NCI-H1436 (cell line): ENCODE data around the gene RGL1.
"Not testable (repeated sequence)": the region's sequence is repeated elsewhere in the genome, so short reads cannot be mapped to it uniquely, and the experiment has no call there.

ENCODE experiments used
- DNase-seq: peaks from one replicate; lab custom pipeline; 2025; lab: John Stamatoyannopoulos, UW

Gene RGL1

GRCh38 chr1:183785921-183786320 is 19.0 kb upstream of the RGL1 start:
- DNase-seq, result not testable (repeated sequence)

GRCh38 chr1:183787704-183788103 is 17.2 kb upstream of the RGL1 start:
- DNase-seq, result no peak

GRCh38 chr1:183791319-183791718 is 13.6 kb upstream of the RGL1 start:
- DNase-seq, result no peak

- DNase-seq, result no peak
Measured at GRCh38 chr1:183792300-183792699, 12.6 kb upstream of the RGL1 start.

- DNase-seq, result no peak
Measured at GRCh38 chr1:183794088-183794487, 10.8 kb upstream of the RGL1 start.

GRCh38 chr1:183800449-183800848 is 4.5 kb upstream of the RGL1 start:
- DNase-seq, result no peak

GRCh38 chr1:183801649-183802048 is 3.3 kb upstream of the RGL1 start:
- no peak for DNase-seq

- no peak for DNase-seq
Measured at GRCh38 chr1:183804387-183804786, 533 bp upstream of the RGL1 start.

GRCh38 chr1:183806125-183806524 is 1.2 kb downstream of the RGL1 start:
- no peak for DNase-seq

- DNase-seq, result no peak
Measured at GRCh38 chr1:183806675-183807074, 1.8 kb downstream of the RGL1 start.

- DNase-seq, result no peak
Measured at GRCh38 chr1:183807549-183808168, 2.7 kb downstream of the RGL1 start.

- DNase-seq, result no peak
Measured at GRCh38 chr1:183808296-183809027, 3.5 kb downstream of the RGL1 start.

GRCh38 chr1:183810121-183810520 is 5.2 kb downstream of the RGL1 start:
- DNase-seq, result no peak

- DNase-seq, result no peak
Measured at GRCh38 chr1:183810756-183811544, 6.0 kb downstream of the RGL1 start.

GRCh38 chr1:183812128-183812527 is 7.2 kb downstream of the RGL1 start:
- DNase-seq, result no peak

GRCh38 chr1:183812686-183813569 is 8.0 kb downstream of the RGL1 start:
- no peak for DNase-seq

GRCh38 chr1:183814121-183814681 is 9.3 kb downstream of the RGL1 start:
- no peak for DNase-seq

GRCh38 chr1:183816110-183816509 is 11.2 kb downstream of the RGL1 start:
- DNase-seq, result no peak

- no peak for DNase-seq
Measured at GRCh38 chr1:183817576-183818288, 12.8 kb downstream of the RGL1 start.

GRCh38 chr1:183819059-183819458 is 14.1 kb downstream of the RGL1 start:
- no peak for DNase-seq

GRCh38 chr1:183821309-183821888 is 16.5 kb downstream of the RGL1 start:
- no peak for DNase-seq
